WTC11 (cell line): ENCODE data around the gene SYNDIG1. TPM values are rescaled to one million over a fixed set of nuclear protein-coding genes. Genes with fewer than 3 reads are reported as not detected.

Experiments
- ATAC-seq: fragments of 200-7000 bp; cut with Tn5 transposase; 2 replicates; pipeline ENCODE4 v1.10.0; 2021; ENCODE audit warnings: mild to moderate bottlenecking, moderate library complexity
- CTCF ChIA-PET: fragments of 300-600 bp; sonication (Branson Sonifier 250); formaldehyde crosslinking; loops from one replicate; lab custom pipeline; 2021; ENCODE audit warnings: antibody characterized with exemption; lab: Charles Lee
- POLR2A ChIA-PET: fragments of 350-600 bp; sonication (Branson Sonifier 250); formaldehyde crosslinking; loops from one replicate; lab custom pipeline; 2021; ENCODE audit warnings: antibody characterized with exemption; lab: Charles Lee
- DNase-seq: peaks from one replicate; pipeline ENCODE4 v3.0.0; 2021; ENCODE audit warnings: low spot score
- H3K27ac Mint-ChIP-seq: 2 replicates; pipeline ENCODE4 v1.8.0; 2021; ENCODE audit warnings: mixed read lengths
- H3K27me3 Mint-ChIP-seq: 2 replicates; pipeline ENCODE4 v1.8.0; 2021; ENCODE audit warnings: low read depth, mild to moderate bottlenecking, moderate library complexity, mixed read lengths
- H3K36me3 Mint-ChIP-seq: 2 replicates; pipeline ENCODE4 v1.8.0; 2021; ENCODE audit warnings: mixed read lengths
- H3K4me1 Mint-ChIP-seq: 2 replicates; pipeline ENCODE4 v1.8.0; 2022; ENCODE audit warnings: mixed read lengths
- H3K4me3 Mint-ChIP-seq: 2 replicates; pipeline ENCODE4 v1.8.0; 2021; ENCODE audit warnings: mild to moderate bottlenecking, moderate library complexity, mixed read lengths
- H3K9me3 Mint-ChIP-seq: 2 replicates; pipeline ENCODE4 v1.8.0; 2021; ENCODE audit warnings: mixed read lengths
- AR ChIP-seq: fragments of 250-450 bp; sonication (Bioruptor Pico); IDR thresholded peaks from 2 replicates; pipeline ENCODE4 v1.9.0; 2021; ENCODE audit warnings: mild to moderate bottlenecking
- E2F5 ChIP-seq: sonication (generic); formaldehyde crosslinking; IDR thresholded peaks from 2 replicates; pipeline ENCODE4 v1.8.1; 2022; ENCODE audit warnings: mild to moderate bottlenecking, moderate library complexity, missing genetic modification reagents
- ELF4 ChIP-seq: sonication (generic); formaldehyde crosslinking; IDR thresholded peaks from 2 replicates; pipeline ENCODE4 v1.8.1; 2022; ENCODE audit warnings: low read depth, mild to moderate bottlenecking, moderate library complexity, missing genetic modification reagents
- ETV6 ChIP-seq: sonication (generic); formaldehyde crosslinking; IDR thresholded peaks from 2 replicates; pipeline ENCODE4 v1.8.1; 2022; ENCODE audit warnings: mild to moderate bottlenecking, missing genetic modification reagents
- FOXJ3 ChIP-seq: sonication (generic); formaldehyde crosslinking; IDR thresholded peaks from 2 replicates; pipeline ENCODE4 v1.9.0; 2021; ENCODE audit warnings: missing genetic modification reagents, mild to moderate bottlenecking, borderline replicate concordance
- HMGXB4 ChIP-seq: sonication (generic); formaldehyde crosslinking; IDR thresholded peaks from 2 replicates; pipeline ENCODE4 v1.8.1; 2023; ENCODE audit warnings: mild to moderate bottlenecking, moderate library complexity, missing genetic modification reagents
- JAZF1 ChIP-seq: fragments of 250-450 bp; sonication (Bioruptor Pico); IDR thresholded peaks from 2 replicates; pipeline ENCODE4 v1.9.0; 2021; ENCODE audit warnings: moderate library complexity, mild to moderate bottlenecking, inconsistent platforms
- JUN ChIP-seq: sonication (generic); formaldehyde crosslinking; IDR thresholded peaks from 2 replicates; pipeline ENCODE4 v1.8.0; 2023; ENCODE audit warnings: mild to moderate bottlenecking, missing genetic modification reagents
- MXD4 ChIP-seq: fragments of 250-450 bp; sonication (Bioruptor Pico); IDR thresholded peaks from 2 replicates; pipeline ENCODE4 v1.8.0; 2021; ENCODE audit warnings: mild to moderate bottlenecking, moderate library complexity, borderline replicate concordance
- NFATC4 ChIP-seq: fragments of 250-450 bp; sonication (Bioruptor Pico); IDR thresholded peaks from 2 replicates; pipeline ENCODE4 v1.9.0; 2021; ENCODE audit warnings: mild to moderate bottlenecking
- NFE2L1 ChIP-seq: sonication (generic); formaldehyde crosslinking; IDR thresholded peaks from 2 replicates; pipeline ENCODE4 v1.8.1; 2023; ENCODE audit warnings: missing genetic modification reagents
- NR3C1 ChIP-seq: sonication (generic); formaldehyde crosslinking; conservative IDR thresholded peaks from 2 replicates; pipeline ENCODE4 v1.8.1; 2023; ENCODE audit warnings: low read depth, mild to moderate bottlenecking, missing genetic modification reagents
- SMAD3 ChIP-seq: sonication (generic); formaldehyde crosslinking; IDR thresholded peaks from 2 replicates; pipeline ENCODE4 v1.8.0; 2022; ENCODE audit warnings: missing genetic modification reagents, mild to moderate bottlenecking, borderline replicate concordance
- SMAD4 ChIP-seq: sonication (generic); formaldehyde crosslinking; IDR thresholded peaks from 2 replicates; pipeline ENCODE4 v1.8.0; 2022; ENCODE audit warnings: mild to moderate bottlenecking, missing genetic modification reagents
- SOX15 ChIP-seq: fragments of 250-450 bp; sonication (Bioruptor Pico); IDR thresholded peaks from 2 replicates; pipeline ENCODE4 v1.9.0; 2021; ENCODE audit warnings: mild to moderate bottlenecking
- TP53 ChIP-seq: sonication (generic); formaldehyde crosslinking; IDR thresholded peaks from 2 replicates; pipeline ENCODE4 v1.8.1; 2023; ENCODE audit warnings: mild to moderate bottlenecking, missing genetic modification reagents
- ZNF263 ChIP-seq: sonication (generic); formaldehyde crosslinking; IDR thresholded peaks from 2 replicates; pipeline ENCODE4 v1.8.1; 2022; ENCODE audit warnings: low read depth, mild to moderate bottlenecking, moderate library complexity, missing genetic modification reagents
- ZNF317 ChIP-seq: sonication (generic); formaldehyde crosslinking; IDR thresholded peaks from 2 replicates; pipeline ENCODE4 v1.8.1; 2023; ENCODE audit warnings: low read depth, mild to moderate bottlenecking, moderate library complexity, missing genetic modification reagents, borderline replicate concordance
- ZNF416 ChIP-seq: fragments of 250-450 bp; sonication (Bioruptor Pico); IDR thresholded peaks from 2 replicates; pipeline ENCODE4 v1.9.0; 2021; ENCODE audit warnings: mild to moderate bottlenecking, inconsistent platforms
- ZNF423 ChIP-seq: fragments of 250-450 bp; sonication (Bioruptor Pico); IDR thresholded peaks from 2 replicates; pipeline ENCODE4 v2.1.2; 2022; ENCODE audit warnings: mild to moderate bottlenecking, moderate library complexity
- ZNF512 ChIP-seq: sonication (generic); formaldehyde crosslinking; IDR thresholded peaks from 2 replicates; pipeline ENCODE4 v1.8.1; 2022; ENCODE audit warnings: missing genetic modification reagents, borderline replicate concordance
- total RNA-seq: library from RNA; stranded (reverse); gene quantifications from 3 replicates; pipeline ENCODE4 v1.2.3, GENCODE V29; 2021

SYNDIG1 gene
- total RNA-seq, 1 experiment from 2014 or later: 6.4 TPM

- POLR2A ChIA-PET: no interaction called here
- CTCF ChIA-PET: no interaction called here
These were observed 187.8 kb downstream of the SYNDIG1 start for GRCh38 chr20:24657196-24657595.

GRCh38 chr20:24657878-24658620 lies 188.6 kb downstream of the SYNDIG1 start:
- Mint-ChIP-seq H3K4me3 (no peak overlapping the region), H3K27ac (no peak overlapping the region), H3K4me1 (no peaks in the 10 kb centered on the region), H3K9me3 (peaks cover 6% of the 10 kb centered on the region; the same call in 1 of the 2 replicates), H3K27me3 (no peaks in the 10 kb centered on the region), H3K36me3 (0 out of 2 replicates have a peak, but pooled peaks cover 4% of the 10 kb centered on the region)
- ATAC-seq: no peak
- TF ChIP-seq ZNF263 (CRISPR knock-in tag): no peak
- TF ChIP-seq ZNF317 (CRISPR knock-in tag): no peak
- TF ChIP-seq ZNF416: no peak
- DNase-seq: no peak
- CTCF ChIA-PET: no interaction called here
- POLR2A ChIA-PET: no interaction called here

More at GRCh38 chr20:24657196-24657595, 187.8 kb downstream of the SYNDIG1 start:
- DNase-seq (no peak), ATAC-seq (no peak)
- TF ChIP-seq NFE2L1 (no peak), SOX15 (no peak), ZNF423 (CRISPR knock-in tag) (no peak), NFATC4 (CRISPR knock-in tag) (no peak), MXD4 (CRISPR knock-in tag) (no peak), ELF4 (no peak), JUN (CRISPR knock-in tag) (no peak), JAZF1 (no peak), ZNF263 (CRISPR knock-in tag) (no peak)
- H3K27ac Mint-ChIP-seq: no peak overlapping the region
- H3K4me3 Mint-ChIP-seq: no peak overlapping the region
- peaks cover 4% of the 10 kb centered on the region; the same call in 1 of the 2 replicates for H3K9me3 Mint-ChIP-seq
- H3K27me3 Mint-ChIP-seq: no peaks in the 10 kb centered on the region
- 0 out of 2 replicates have a peak, but pooled peaks cover 3% of the 10 kb centered on the region for H3K36me3 Mint-ChIP-seq
- no peaks in the 10 kb centered on the region for H3K4me1 Mint-ChIP-seq

GRCh38 chr20:24658920-24659660 lies 189.7 kb downstream of the SYNDIG1 start:
- peaks cover 6% of the 10 kb centered on the region; the same call in 1 of the 2 replicates for H3K9me3 Mint-ChIP-seq
- H3K27ac Mint-ChIP-seq: no peak overlapping the region
- POLR2A ChIA-PET: no interaction called here
- no peaks in the 10 kb centered on the region for H3K27me3 Mint-ChIP-seq
- no peak for ATAC-seq
- TF ChIP-seq ETV6: no peak
- TF ChIP-seq, all 79 proteins: peak for 0
- no peak for DNase-seq
- H3K4me1 Mint-ChIP-seq: no peaks in the 10 kb centered on the region
- H3K36me3 Mint-ChIP-seq: 0 out of 2 replicates have a peak, but pooled peaks cover 4% of the 10 kb centered on the region
- CTCF ChIA-PET: no interaction called here
- no peak overlapping the region for H3K4me3 Mint-ChIP-seq

GRCh38 chr20:24659835-24660234 lies 190.4 kb downstream of the SYNDIG1 start:
- Mint-ChIP-seq H3K36me3 (0 out of 2 replicates have a peak, but pooled peaks cover 4% of the 10 kb centered on the region), H3K9me3 (peaks cover 6% of the 10 kb centered on the region; the same call in 1 of the 2 replicates), H3K27ac (no peak overlapping the region), H3K27me3 (no peaks in the 10 kb centered on the region), H3K4me3 (no peak overlapping the region), H3K4me1 (no peaks in the 10 kb centered on the region)
- ATAC-seq: no peak
- ChIA-PET POLR2A (no interaction called here), CTCF (no interaction called here)
- no peak for DNase-seq
- no peak for TF ChIP-seq TP53 (CRISPR knock-in tag)
- TF ChIP-seq ETV6: no peak
- no peak for TF ChIP-seq AR (CRISPR knock-in tag)
- TF ChIP-seq NR3C1 (CRISPR knock-in tag): no peak
- TF ChIP-seq ZNF512 (CRISPR knock-in tag): no peak
- TF ChIP-seq HMGXB4: no peak
- TF ChIP-seq E2F5 (CRISPR knock-in tag): no peak
- no peak for TF ChIP-seq SMAD3
- no peak for TF ChIP-seq ZNF416
- no peak for TF ChIP-seq SMAD4 (CRISPR knock-in tag)
- TF ChIP-seq FOXJ3 (CRISPR knock-in tag): no peak
